Testis (tissue), 2 donors: ENCODE data around the gene GPANK1.

Source experiments
- CTCF ChIP-seq, 3 experiments: fragments of 450-650 bp in 2 of 3; fragments of 200-600 bp in 1 of 3; sonication (generic) in 1 of 3; IDR thresholded peaks; one replicate each; pipeline ENCODE4 v1.5.1; 2016 to 2019; ENCODE audit warnings: antibody characterized with exemption in 3 of 3, mild to moderate bottlenecking in 2 of 3, moderate library complexity in 1 of 3
- POLR2A ChIP-seq: fragments of 450-650 bp; IDR thresholded peaks from one replicate; pipeline ENCODE4 v1.6.1; 2017; ENCODE audit warnings: antibody characterized with exemption, mild to moderate bottlenecking, moderate library complexity

GRCh38 chr6:31663126-31663960 lies 1.5 kb downstream of the GPANK1 start:
- no peak for TF ChIP-seq POLR2A
- TF ChIP-seq CTCF (IDR thresholded peaks at IDR 0.05), result no peak
